ENCODE results near the gene HOXA10.

- no peak for TF ChIP-seq CTCF (IDR thresholded peaks at IDR 0.05 in 4 of 5, conservative IDR thresholded peaks at IDR 0.05 in 1 of 5)
- no peak for TF ChIP-seq POLR2A (IDR thresholded peaks at IDR 0.05)
Measured at GRCh38 chr7:27197137-27198042, 23.3 kb upstream of the HOXA10 start.
